Gastroesophageal sphincter (tissue), 3 donors: Measurements from ENCODE around the gene SGSM1.

Experiments
- EP300 ChIP-seq: sonication (generic); formaldehyde crosslinking; IDR thresholded peaks from one replicate; pipeline ENCODE4 v1.6.1; 2017; ENCODE audit warnings: antibody characterized with exemption, mild to moderate bottlenecking
- POLR2A ChIP-seq, 2 donors: fragments of 450-650 bp; IDR thresholded peaks; one replicate each; pipeline ENCODE4 v1.6.1; 2017; ENCODE audit warnings: antibody characterized with exemption in 2 of 2, mild to moderate bottlenecking in 2 of 2, moderate library complexity in 1 of 2
- POLR2AphosphoS5 ChIP-seq: sonication (generic); formaldehyde crosslinking; IDR thresholded peaks from one replicate; pipeline ENCODE4 v1.6.1; 2017; ENCODE audit warnings: antibody characterized with exemption
- TF ChIP-seq, protein P1 (sequence below), 4 experiments: fragments of 200-600 bp in 2 of 4; fragments of 450-650 bp in 2 of 4; sonication (generic) in 1 of 4; IDR thresholded peaks; one replicate each; pipeline ENCODE4 v1.5.1; 2017 to 2019; ENCODE audit warnings: antibody characterized with exemption in 4 of 4, mild to moderate bottlenecking in 2 of 4, moderate library complexity in 2 of 4

DNA sequence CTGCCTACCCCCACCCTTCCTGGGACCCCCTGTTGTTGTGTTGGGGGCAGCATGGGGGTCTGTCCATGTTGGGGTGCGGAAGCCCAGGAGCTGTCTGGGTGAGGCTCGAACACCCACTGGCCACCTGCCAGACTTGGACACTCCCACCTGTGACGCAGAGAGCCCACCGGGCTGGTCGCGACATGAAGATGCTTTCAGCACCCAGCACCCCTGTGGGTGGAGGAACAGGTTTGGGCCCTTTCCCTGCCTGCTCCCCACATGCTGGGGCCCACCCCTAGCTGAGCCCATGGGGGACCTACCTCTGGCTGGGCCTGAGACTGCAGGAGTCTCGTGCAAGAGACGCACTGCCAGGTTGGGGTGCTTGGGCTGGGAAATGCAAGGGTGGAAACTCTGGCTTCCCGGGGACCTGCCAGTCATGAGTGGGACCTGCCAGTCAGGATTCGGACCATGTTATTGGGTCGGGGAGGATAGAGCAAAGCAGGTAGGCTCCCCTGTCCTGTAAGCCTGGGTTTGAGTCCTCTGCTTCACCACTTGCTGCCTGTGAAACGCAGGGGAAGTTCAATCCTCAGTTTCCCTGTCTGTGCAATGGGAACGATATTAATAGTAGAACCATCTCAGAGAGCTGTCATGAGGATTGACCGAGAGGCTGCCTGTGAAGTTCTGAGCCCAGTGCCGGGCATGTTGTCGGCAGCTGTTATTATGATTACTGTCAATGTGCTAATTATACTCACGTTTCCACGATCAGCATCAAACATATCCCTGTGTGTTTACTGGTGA lies 170.6 kb downstream of the SGSM1 start:
- TF ChIP-seq EP300 = no peak
- TF ChIP-seq, protein P1, sequence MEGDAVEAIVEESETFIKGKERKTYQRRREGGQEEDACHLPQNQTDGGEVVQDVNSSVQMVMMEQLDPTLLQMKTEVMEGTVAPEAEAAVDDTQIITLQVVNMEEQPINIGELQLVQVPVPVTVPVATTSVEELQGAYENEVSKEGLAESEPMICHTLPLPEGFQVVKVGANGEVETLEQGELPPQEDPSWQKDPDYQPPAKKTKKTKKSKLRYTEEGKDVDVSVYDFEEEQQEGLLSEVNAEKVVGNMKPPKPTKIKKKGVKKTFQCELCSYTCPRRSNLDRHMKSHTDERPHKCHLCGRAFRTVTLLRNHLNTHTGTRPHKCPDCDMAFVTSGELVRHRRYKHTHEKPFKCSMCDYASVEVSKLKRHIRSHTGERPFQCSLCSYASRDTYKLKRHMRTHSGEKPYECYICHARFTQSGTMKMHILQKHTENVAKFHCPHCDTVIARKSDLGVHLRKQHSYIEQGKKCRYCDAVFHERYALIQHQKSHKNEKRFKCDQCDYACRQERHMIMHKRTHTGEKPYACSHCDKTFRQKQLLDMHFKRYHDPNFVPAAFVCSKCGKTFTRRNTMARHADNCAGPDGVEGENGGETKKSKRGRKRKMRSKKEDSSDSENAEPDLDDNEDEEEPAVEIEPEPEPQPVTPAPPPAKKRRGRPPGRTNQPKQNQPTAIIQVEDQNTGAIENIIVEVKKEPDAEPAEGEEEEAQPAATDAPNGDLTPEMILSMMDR (IDR thresholded peaks at IDR 0.05) = no peak
- TF ChIP-seq POLR2AphosphoS5 = no peak
- no peak for TF ChIP-seq POLR2A (IDR thresholded peaks at IDR 0.05)
